GM12874 (cell line): ENCODE data around the gene WNT11.

Experiments
- CTCF ChIP-seq: IDR thresholded peaks from 2 replicates; pipeline ENCODE4 v1.5.1; 2011; ENCODE audit warnings: low read depth, mild to moderate bottlenecking, control low read depth, low read length, moderate library complexity; ENCODE audit not compliant: insufficient read depth

The WNT11 gene

DNA sequence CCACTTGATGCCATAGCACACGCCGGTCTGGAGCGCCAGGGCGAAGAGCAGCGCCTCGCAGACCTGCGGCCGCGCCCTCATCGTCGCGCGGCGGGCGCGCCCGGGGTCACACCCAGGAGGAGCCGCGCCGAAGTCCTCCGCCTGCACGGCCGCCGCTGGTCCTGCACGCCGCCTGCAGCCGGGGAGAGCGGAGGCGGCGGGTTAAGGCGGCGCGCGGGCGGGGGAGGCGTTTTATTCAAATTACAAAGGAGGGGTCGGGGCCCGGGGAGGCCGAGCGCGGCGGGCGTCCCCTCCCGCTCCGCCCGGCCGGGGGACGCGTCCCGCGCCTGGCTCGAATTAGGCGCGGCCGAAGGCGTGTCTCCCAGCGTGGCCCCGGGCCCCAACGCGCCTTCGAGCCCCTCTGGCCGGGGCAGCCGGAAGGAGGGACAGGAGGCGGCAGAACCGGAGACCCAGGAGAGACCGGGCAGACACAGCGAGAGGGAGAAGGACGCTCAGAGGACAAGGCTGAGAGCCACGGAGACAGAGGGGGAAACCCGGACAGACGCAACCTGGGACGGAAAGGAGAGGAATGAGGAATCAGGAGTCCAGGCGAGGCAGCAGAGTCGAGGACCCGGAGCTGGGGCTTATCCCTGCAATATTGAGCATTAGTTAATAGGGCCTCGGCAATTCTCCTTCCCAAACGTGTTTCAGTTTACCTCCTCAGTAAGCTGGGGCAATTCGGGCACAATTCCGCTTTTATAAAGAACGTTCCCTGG is at the start of gene WNT11:
WNT11 (minus strand) TSS at position 176 of the 755 bp plus-strand sequence; CDS start at position 81, 95 bp downstream.
- TF ChIP-seq CTCF: no peak

GRCh38 chr11:76253416-76253815 is 47.1 kb upstream of the WNT11 start:
- no peak for TF ChIP-seq CTCF

- no peak for TF ChIP-seq CTCF
These were observed 46.3 kb upstream of the WNT11 start for GRCh38 chr11:76252631-76253070.

DNA sequence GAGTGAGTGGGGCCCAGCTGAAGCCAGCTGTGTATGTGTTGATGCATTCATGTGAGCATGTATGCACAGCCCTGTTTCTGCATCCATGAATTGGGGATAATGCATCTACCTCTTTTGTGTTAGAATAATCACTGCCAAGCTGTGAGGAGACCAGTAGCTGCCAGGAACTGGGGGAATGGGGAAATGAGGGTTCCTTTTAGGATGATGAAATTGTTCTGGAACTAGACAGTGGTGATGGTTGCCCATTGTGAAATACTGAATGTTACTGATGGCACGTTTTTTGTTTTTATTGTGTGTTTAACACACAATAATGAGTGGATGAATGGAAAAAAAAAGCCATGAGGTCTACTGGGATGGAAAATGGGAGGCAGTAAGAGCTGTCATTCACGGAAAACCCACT is 45.3 kb upstream of the WNT11 start:
- no peak for TF ChIP-seq CTCF

DNA sequence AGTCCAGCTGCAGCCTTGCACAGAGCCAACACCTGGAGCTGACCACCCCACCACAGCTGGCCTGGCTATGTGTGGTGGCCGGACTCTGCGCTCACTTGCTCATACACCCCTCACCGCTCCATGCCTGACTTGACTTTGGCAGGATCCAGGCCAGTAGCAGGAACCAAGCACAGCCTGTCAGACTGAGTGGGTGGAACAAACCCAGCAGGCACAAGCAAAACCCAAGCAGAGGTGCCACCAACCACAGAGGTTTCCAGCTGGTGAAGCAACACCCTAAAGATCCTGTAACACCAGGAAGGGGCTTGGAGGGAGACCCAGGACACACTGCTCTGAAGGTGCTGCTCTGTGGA is 44.9 kb upstream of the WNT11 start:
- TF ChIP-seq CTCF: no peak

GRCh38 chr11:76250520-76251225 is 44.4 kb upstream of the WNT11 start:
- no peak for TF ChIP-seq CTCF

DNA sequence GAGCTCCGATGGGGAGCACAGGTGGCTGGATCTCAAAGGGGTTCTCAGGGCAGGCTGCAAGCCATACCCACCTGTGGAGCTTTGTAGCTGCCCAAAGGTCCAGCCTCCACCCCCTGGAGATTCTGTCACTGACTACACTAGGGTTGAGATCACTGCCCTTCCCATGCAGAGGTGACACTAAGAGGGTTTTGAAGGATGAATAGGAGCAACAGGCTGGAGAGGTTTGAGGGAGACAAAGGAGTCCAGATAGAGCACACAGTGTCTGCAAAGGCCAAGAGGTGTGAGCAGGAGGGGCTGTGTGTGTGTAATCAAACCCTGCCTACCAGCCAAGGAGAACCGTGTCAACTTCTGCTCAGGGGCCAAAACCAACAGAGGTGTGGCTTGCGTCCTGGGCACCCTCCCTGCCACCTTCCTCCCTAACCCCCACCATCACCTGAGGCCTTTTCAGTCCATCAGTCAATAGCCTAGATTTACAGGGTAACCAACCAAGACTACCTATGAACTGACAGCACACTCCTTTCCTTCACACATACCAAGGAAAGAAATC is 43.0 kb upstream of the WNT11 start:
- no peak for TF ChIP-seq CTCF
